GM21529 (cell line): ENCODE measurements around the gene C12orf60.
A peak's percentile ranks its signal among the peaks of the same experiment; 100 is the strongest.

ENCODE experiments used
- ATAC-seq: cut with Tn5 transposase; IDR thresholded peaks from one replicate; pipeline ENCODE4 v1.9.1; 2021; ENCODE audit not compliant: unreplicated experiment

The C12orf60 gene

GRCh38 chr12:14776236-14776961 lies 27.1 kb upstream of the C12orf60 start:
- ATAC-seq, result no peak

- ATAC-seq, result no peak
These were observed 26.2 kb upstream of the C12orf60 start for GRCh38 chr12:14777271-14777670.

GRCh38 chr12:14779834-14780233 lies 23.6 kb upstream of the C12orf60 start:
- no peak for ATAC-seq

- no peak for ATAC-seq
These were observed 22.6 kb upstream of the C12orf60 start for GRCh38 chr12:14780859-14781258.

- no peak for ATAC-seq
These were observed 21.9 kb upstream of the C12orf60 start for GRCh38 chr12:14781563-14781962.

GRCh38 chr12:14782756-14783155 lies 20.7 kb upstream of the C12orf60 start:
- ATAC-seq, result peak; percentile 57

GRCh38 chr12:14784471-14784870 lies 19.0 kb upstream of the C12orf60 start:
- ATAC-seq, result no peak

GRCh38 chr12:14785568-14785967 lies 17.9 kb upstream of the C12orf60 start:
- no peak for ATAC-seq

- no peak for ATAC-seq
These were observed 8.4 kb upstream of the C12orf60 start for GRCh38 chr12:14795028-14795448.

GRCh38 chr12:14802247-14802646 lies 1.2 kb upstream of the C12orf60 start:
- no peak for ATAC-seq

GRCh38 chr12:14802721-14803010 lies 804 bp upstream of the C12orf60 start:
- ATAC-seq, result no peak

- ATAC-seq, result peak; percentile 12
These were observed 325 bp downstream of the C12orf60 start for GRCh38 chr12:14803830-14804160.

- ATAC-seq, result no peak
These were observed 6.9 kb downstream of the C12orf60 start for GRCh38 chr12:14810167-14810952.

GRCh38 chr12:14810953-14811483 lies 7.5 kb downstream of the C12orf60 start:
- ATAC-seq, result no peak

GRCh38 chr12:14811486-14811885 lies 8.0 kb downstream of the C12orf60 start:
- ATAC-seq, result no peak

- ATAC-seq, result no peak
These were observed 10.5 kb downstream of the C12orf60 start, which contains the start of gene SMCO3 for GRCh38 chr12:14814014-14814413. Gene SMCO3, minus strand, starts transcription at chr12:14814182. Its CDS starts 7,502 bp downstream, at chr12:14806680.

GRCh38 chr12:14824012-14824634 lies 20.7 kb downstream of the C12orf60 start:
- ATAC-seq, result no peak

GRCh38 chr12:14825256-14825655 lies 21.8 kb downstream of the C12orf60 start:
- ATAC-seq, result no peak

GRCh38 chr12:14826491-14826890 lies 23.0 kb downstream of the C12orf60 start:
- ATAC-seq, result no peak

- ATAC-seq, result no peak
These were observed 23.6 kb downstream of the C12orf60 start for GRCh38 chr12:14827043-14827442.

- peak; percentile 82 for ATAC-seq
These were observed 25.4 kb downstream of the C12orf60 start for GRCh38 chr12:14828892-14829291.

GRCh38 chr12:14833336-14833735 lies 29.9 kb downstream of the C12orf60 start:
- ATAC-seq, result no peak
